ENCODE measurements around the gene TSEN34. TPM values are rescaled to one million over a fixed set of nuclear protein-coding genes. Genes with fewer than 3 reads are reported as not detected.
"Not testable (repeated sequence)": the region's sequence is repeated elsewhere in the genome, so short reads cannot be mapped to it uniquely, and the experiment has no call there.

TSEN34 gene
- total RNA-seq, 2 donors from 2014 or later: 17.4 to 20.5 TPM

GRCh38 chr19:54204767-54205468, 13.8 kb downstream of the TSEN34 start:
- intact Hi-C loops (cut with DNase I): no loop called here
- DNase-seq (no peak), ATAC-seq (no peak)

GRCh38 chr19:54206030-54206830, 15.1 kb downstream of the TSEN34 start:
- intact Hi-C loops (cut with DNase I): no loop called here
- ATAC-seq (no peak), DNase-seq (no peak)

GRCh38 chr19:54206831-54207177, 15.7 kb downstream of the TSEN34 start:
- DNase-seq (no peak), ATAC-seq (no peak)
- intact Hi-C loops (cut with DNase I): no loop called here

GRCh38 chr19:54207193-54207592, 16.1 kb downstream of the TSEN34 start:
- DNase-seq; ATAC-seq; intact Hi-C loops (cut with DNase I): not testable (repeated sequence)

GRCh38 chr19:54207676-54207982, 16.5 kb downstream of the TSEN34 start:
- ATAC-seq (no peak), DNase-seq (no peak)
- intact Hi-C loops (cut with DNase I): no loop called here

- ATAC-seq: peak; percentile 62 to 66
- intact Hi-C loops (cut with DNase I): no loop called here
These were observed 17.1 kb downstream of the TSEN34 start for GRCh38 chr19:54207983-54208783.

GRCh38 chr19:54208784-54209057, 17.6 kb downstream of the TSEN34 start:
- no peak for ATAC-seq
- DNase-seq: no peak
- intact Hi-C loops (cut with DNase I): no loop called here

More at GRCh38 chr19:54207983-54208783, 17.1 kb downstream of the TSEN34 start:
- peak; percentile 73 for DNase-seq

- intact Hi-C loops (cut with DNase I): no loop called here
- ATAC-seq: peak; percentile 5 to 14
- no peak for DNase-seq
These were observed 18.1 kb downstream of the TSEN34 start for GRCh38 chr19:54209058-54209810.

- ATAC-seq (peak; percentile 71 to 73), DNase-seq (peak; percentile 92)
- intact Hi-C loops (cut with DNase I): no loop called here
These were observed 18.8 kb downstream of the TSEN34 start for GRCh38 chr19:54209811-54210494.

- intact Hi-C loops (cut with DNase I): no loop called here
- DNase-seq (no peak), ATAC-seq (no peak)
These were observed 20.1 kb downstream of the TSEN34 start for GRCh38 chr19:54211235-54211634.

GRCh38 chr19:54214217-54214616, 23.1 kb downstream of the TSEN34 start:
- DNase-seq; ATAC-seq; intact Hi-C loops (cut with DNase I): not testable (repeated sequence)

GRCh38 chr19:54214734-54215133, 23.6 kb downstream of the TSEN34 start:
- DNase-seq; intact Hi-C loops (cut with DNase I); ATAC-seq: not testable (repeated sequence)

GRCh38 chr19:54216869-54217268, 25.8 kb downstream of the TSEN34 start:
- intact Hi-C loops (cut with DNase I): no loop called here
- no peak for ATAC-seq
- no peak for DNase-seq

- DNase-seq; ATAC-seq; intact Hi-C loops (cut with DNase I): not testable (repeated sequence)
These were observed 26.6 kb downstream of the TSEN34 start for GRCh38 chr19:54217517-54218247.

GRCh38 chr19:54218259-54218658, 27.2 kb downstream of the TSEN34 start:
- no peak for DNase-seq
- no peak for ATAC-seq
- intact Hi-C loops (cut with DNase I): no loop called here

GRCh38 chr19:54218960-54219661, 28.0 kb downstream of the TSEN34 start:
- ATAC-seq: no peak
- DNase-seq: no peak
- intact Hi-C loops (cut with DNase I): no loop called here

- intact Hi-C loops (cut with DNase I): loop anchor here in 1 of 2 donors (2.0 kb wide), 1 partner anchor 19 kb away; no protein-coding TSS in a partner anchor
- DNase-seq, ATAC-seq: not testable (repeated sequence)
These were observed 28.6 kb downstream of the TSEN34 start for GRCh38 chr19:54219702-54220101.
